WTC11 (cell line): Measurements from ENCODE around the gene RGS6. TPM values are rescaled to one million over a fixed set of nuclear protein-coding genes. Genes with fewer than 3 reads are reported as not detected.

Experiments used
- ATAC-seq: fragments of 200-7000 bp; cut with Tn5 transposase; 2 replicates; pipeline ENCODE4 v1.10.0; 2021; ENCODE audit warnings: mild to moderate bottlenecking, moderate library complexity
- CTCF ChIA-PET: fragments of 300-600 bp; sonication (Branson Sonifier 250); formaldehyde crosslinking; loops from one replicate; lab custom pipeline; 2021; ENCODE audit warnings: antibody characterized with exemption; lab: Charles Lee
- POLR2A ChIA-PET: fragments of 350-600 bp; sonication (Branson Sonifier 250); formaldehyde crosslinking; loops from one replicate; lab custom pipeline; 2021; ENCODE audit warnings: antibody characterized with exemption; lab: Charles Lee
- DNase-seq: peaks from one replicate; pipeline ENCODE4 v3.0.0; 2021; ENCODE audit warnings: low spot score
- H3K27ac Mint-ChIP-seq: 2 replicates; pipeline ENCODE4 v1.8.0; 2021; ENCODE audit warnings: mixed read lengths
- H3K27me3 Mint-ChIP-seq: 2 replicates; pipeline ENCODE4 v1.8.0; 2021; ENCODE audit warnings: low read depth, mild to moderate bottlenecking, moderate library complexity, mixed read lengths
- H3K36me3 Mint-ChIP-seq: 2 replicates; pipeline ENCODE4 v1.8.0; 2021; ENCODE audit warnings: mixed read lengths
- H3K4me1 Mint-ChIP-seq: 2 replicates; pipeline ENCODE4 v1.8.0; 2022; ENCODE audit warnings: mixed read lengths
- H3K4me3 Mint-ChIP-seq: 2 replicates; pipeline ENCODE4 v1.8.0; 2021; ENCODE audit warnings: mild to moderate bottlenecking, moderate library complexity, mixed read lengths
- H3K9me3 Mint-ChIP-seq: 2 replicates; pipeline ENCODE4 v1.8.0; 2021; ENCODE audit warnings: mixed read lengths
- ARID4B ChIP-seq: sonication (generic); formaldehyde crosslinking; IDR thresholded peaks from 2 replicates; pipeline ENCODE4 v1.8.0; 2023; ENCODE audit warnings: missing genetic modification reagents, mild to moderate bottlenecking, borderline replicate concordance
- ATF1 ChIP-seq: sonication (generic); formaldehyde crosslinking; IDR thresholded peaks from 2 replicates; pipeline ENCODE4 v1.8.1; 2023; ENCODE audit warnings: mild to moderate bottlenecking, moderate library complexity, missing genetic modification reagents
- ATF2 ChIP-seq: sonication (generic); formaldehyde crosslinking; IDR thresholded peaks from 2 replicates; pipeline ENCODE4 v1.8.1; 2022; ENCODE audit warnings: low read depth, missing genetic modification reagents, borderline replicate concordance
- FOXP1 ChIP-seq: sonication (generic); formaldehyde crosslinking; IDR thresholded peaks from 2 replicates; pipeline ENCODE4 v1.8.0; 2022; ENCODE audit warnings: missing genetic modification reagents, mild to moderate bottlenecking, moderate library complexity, borderline replicate concordance
- GTF2I ChIP-seq: fragments of 250-450 bp; sonication (Bioruptor Pico); conservative IDR thresholded peaks from 2 replicates; pipeline ENCODE4 v1.4.0; 2021; ENCODE audit warnings: mild to moderate bottlenecking
- JUN ChIP-seq: sonication (generic); formaldehyde crosslinking; IDR thresholded peaks from 2 replicates; pipeline ENCODE4 v1.8.0; 2023; ENCODE audit warnings: mild to moderate bottlenecking, missing genetic modification reagents
- NFE2L1 ChIP-seq: sonication (generic); formaldehyde crosslinking; IDR thresholded peaks from 2 replicates; pipeline ENCODE4 v1.8.1; 2023; ENCODE audit warnings: missing genetic modification reagents
- NR3C1 ChIP-seq: sonication (generic); formaldehyde crosslinking; conservative IDR thresholded peaks from 2 replicates; pipeline ENCODE4 v1.8.1; 2023; ENCODE audit warnings: low read depth, mild to moderate bottlenecking, missing genetic modification reagents
- RELA ChIP-seq: sonication (generic); formaldehyde crosslinking; IDR thresholded peaks from 2 replicates; pipeline ENCODE4 v1.8.1; 2022; ENCODE audit warnings: missing genetic modification reagents, mild to moderate bottlenecking, borderline replicate concordance
- SMAD3 ChIP-seq: sonication (generic); formaldehyde crosslinking; IDR thresholded peaks from 2 replicates; pipeline ENCODE4 v1.8.0; 2022; ENCODE audit warnings: missing genetic modification reagents, mild to moderate bottlenecking, borderline replicate concordance
- SOX15 ChIP-seq: fragments of 250-450 bp; sonication (Bioruptor Pico); IDR thresholded peaks from 2 replicates; pipeline ENCODE4 v1.9.0; 2021; ENCODE audit warnings: mild to moderate bottlenecking
- TP53 ChIP-seq: sonication (generic); formaldehyde crosslinking; IDR thresholded peaks from 2 replicates; pipeline ENCODE4 v1.8.1; 2023; ENCODE audit warnings: mild to moderate bottlenecking, missing genetic modification reagents
- ZMAT4 ChIP-seq: fragments of 250-450 bp; sonication (Bioruptor Pico); IDR thresholded peaks from 2 replicates; pipeline ENCODE4 v1.9.0; 2021; ENCODE audit warnings: mild to moderate bottlenecking
- ZNF396 ChIP-seq: fragments of 250-450 bp; sonication (Bioruptor Pico); IDR thresholded peaks from 2 replicates; pipeline ENCODE4 v1.8.0; 2021; ENCODE audit warnings: mild to moderate bottlenecking, moderate library complexity, borderline replicate concordance
- total RNA-seq: library from RNA; stranded (reverse); gene quantifications from 3 replicates; pipeline ENCODE4 v1.2.3, GENCODE V29; 2021
- TF ChIP-seq, protein P1 (sequence below): sonication (generic); formaldehyde crosslinking; IDR thresholded peaks from 2 replicates; pipeline ENCODE4 v1.8.1; 2023; ENCODE audit warnings: mild to moderate bottlenecking, moderate library complexity, missing genetic modification reagents
- TF ChIP-seq, protein P2 (sequence below): fragments of 250-450 bp; sonication (Bioruptor Pico); IDR thresholded peaks from 2 replicates; pipeline ENCODE4 v1.9.0; 2021; ENCODE audit warnings: mild to moderate bottlenecking, borderline replicate concordance
- TF ChIP-seq, protein P3 (sequence below): sonication (generic); formaldehyde crosslinking; IDR thresholded peaks from 2 replicates; pipeline ENCODE4 v1.8.0; 2022; ENCODE audit warnings: mild to moderate bottlenecking, missing genetic modification reagents
- TF ChIP-seq, protein P4 (sequence below): sonication (generic); formaldehyde crosslinking; IDR thresholded peaks from 2 replicates; pipeline ENCODE4 v1.8.1; 2023; ENCODE audit warnings: mild to moderate bottlenecking, missing genetic modification reagents, moderate library complexity

RGS6 gene
- total RNA-seq, 1 experiment from 2014 or later: 1.0 TPM

DNA sequence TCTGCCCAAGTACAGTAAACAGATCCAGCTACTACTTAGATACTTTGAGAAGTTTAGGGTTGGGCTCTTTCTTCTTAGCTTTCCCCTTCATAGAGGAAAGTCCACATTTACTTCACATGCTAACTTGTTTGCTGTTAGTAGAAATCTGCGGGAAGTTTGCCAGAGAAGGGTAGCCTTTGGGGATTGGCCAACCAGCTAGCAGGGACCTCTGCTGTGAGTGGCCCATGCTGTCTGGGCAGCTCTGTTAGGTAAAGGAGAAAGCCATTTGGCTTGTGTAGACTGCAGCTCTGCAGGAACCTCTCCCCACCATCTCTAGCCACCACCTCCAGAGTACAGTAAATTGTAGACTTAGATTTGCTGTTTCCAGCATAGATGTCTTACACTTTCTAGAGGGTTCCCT, 193.9 kb downstream of the RGS6 start:
- Mint-ChIP-seq H3K27ac (no peak overlapping the region), H3K36me3 (no peaks in the 10 kb centered on the region), H3K27me3 (no peaks in the 10 kb centered on the region), H3K4me3 (no peak overlapping the region), H3K4me1 (no peaks in the 10 kb centered on the region)
- POLR2A ChIA-PET: no interaction called here
- CTCF ChIA-PET: interaction anchor here (0.6 kb wide), 1 partner anchor 1967 kb away, joined by 3 read pairs; no protein-coding TSS in a partner anchor
- ATAC-seq (no peak), DNase-seq (no peak)
- TF ChIP-seq ZMAT4 (CRISPR knock-in tag) (no peak), ARID4B (no peak), NR3C1 (CRISPR knock-in tag) (no peak), TP53 (no peak), FOXP1 (CRISPR knock-in tag) (no peak), RELA (CRISPR knock-in tag) (no peak), GTF2I (CRISPR knock-in tag) (no peak)
- TF ChIP-seq, protein P1, sequence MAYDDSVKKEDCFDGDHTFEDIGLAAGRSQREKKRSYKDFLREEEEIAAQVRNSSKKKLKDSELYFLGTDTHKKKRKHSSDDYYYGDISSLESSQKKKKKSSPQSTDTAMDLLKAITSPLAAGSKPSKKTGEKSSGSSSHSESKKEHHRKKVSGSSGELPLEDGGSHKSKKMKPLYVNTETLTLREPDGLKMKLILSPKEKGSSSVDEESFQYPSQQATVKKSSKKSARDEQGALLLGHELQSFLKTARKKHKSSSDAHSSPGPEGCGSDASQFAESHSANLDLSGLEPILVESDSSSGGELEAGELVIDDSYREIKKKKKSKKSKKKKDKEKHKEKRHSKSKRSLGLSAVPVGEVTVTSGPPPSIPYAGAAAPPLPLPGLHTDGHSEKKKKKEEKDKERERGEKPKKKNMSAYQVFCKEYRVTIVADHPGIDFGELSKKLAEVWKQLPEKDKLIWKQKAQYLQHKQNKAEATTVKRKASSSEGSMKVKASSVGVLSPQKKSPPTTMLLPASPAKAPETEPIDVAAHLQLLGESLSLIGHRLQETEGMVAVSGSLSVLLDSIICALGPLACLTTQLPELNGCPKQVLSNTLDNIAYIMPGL (CRISPR knock-in tag): no peak
- TF ChIP-seq, all 79 proteins: peak for 0
- no peaks in the 10 kb centered on the region for H3K9me3 Mint-ChIP-seq

DNA sequence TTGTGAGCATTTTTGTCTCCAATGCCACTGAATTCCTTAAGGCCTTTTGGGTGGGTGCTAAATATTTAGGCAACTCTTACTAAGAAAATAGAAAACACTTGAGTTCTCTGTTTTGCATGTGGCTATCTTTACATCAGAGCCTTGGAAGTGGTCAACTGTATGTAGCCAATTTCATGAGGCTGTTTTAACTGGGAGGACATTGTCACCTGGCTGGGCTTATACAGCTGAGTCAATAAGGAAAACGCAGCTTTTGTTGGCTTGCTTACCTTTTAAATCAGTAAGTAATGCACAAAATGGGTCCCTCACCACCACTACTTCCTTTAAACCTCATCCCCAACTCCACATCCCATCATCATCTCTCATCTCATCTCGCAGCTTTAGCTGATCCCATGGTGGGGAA, 194.3 kb downstream of the RGS6 start:
- POLR2A ChIA-PET: no interaction called here
- Mint-ChIP-seq H3K9me3 (no peaks in the 10 kb centered on the region), H3K27ac (no peak overlapping the region), H3K36me3 (no peaks in the 10 kb centered on the region), H3K27me3 (no peaks in the 10 kb centered on the region), H3K4me3 (no peak overlapping the region), H3K4me1 (no peaks in the 10 kb centered on the region)
- ATAC-seq: no peak
- CTCF ChIA-PET: no interaction called here
- no peak for DNase-seq
- TF ChIP-seq, protein P2, sequence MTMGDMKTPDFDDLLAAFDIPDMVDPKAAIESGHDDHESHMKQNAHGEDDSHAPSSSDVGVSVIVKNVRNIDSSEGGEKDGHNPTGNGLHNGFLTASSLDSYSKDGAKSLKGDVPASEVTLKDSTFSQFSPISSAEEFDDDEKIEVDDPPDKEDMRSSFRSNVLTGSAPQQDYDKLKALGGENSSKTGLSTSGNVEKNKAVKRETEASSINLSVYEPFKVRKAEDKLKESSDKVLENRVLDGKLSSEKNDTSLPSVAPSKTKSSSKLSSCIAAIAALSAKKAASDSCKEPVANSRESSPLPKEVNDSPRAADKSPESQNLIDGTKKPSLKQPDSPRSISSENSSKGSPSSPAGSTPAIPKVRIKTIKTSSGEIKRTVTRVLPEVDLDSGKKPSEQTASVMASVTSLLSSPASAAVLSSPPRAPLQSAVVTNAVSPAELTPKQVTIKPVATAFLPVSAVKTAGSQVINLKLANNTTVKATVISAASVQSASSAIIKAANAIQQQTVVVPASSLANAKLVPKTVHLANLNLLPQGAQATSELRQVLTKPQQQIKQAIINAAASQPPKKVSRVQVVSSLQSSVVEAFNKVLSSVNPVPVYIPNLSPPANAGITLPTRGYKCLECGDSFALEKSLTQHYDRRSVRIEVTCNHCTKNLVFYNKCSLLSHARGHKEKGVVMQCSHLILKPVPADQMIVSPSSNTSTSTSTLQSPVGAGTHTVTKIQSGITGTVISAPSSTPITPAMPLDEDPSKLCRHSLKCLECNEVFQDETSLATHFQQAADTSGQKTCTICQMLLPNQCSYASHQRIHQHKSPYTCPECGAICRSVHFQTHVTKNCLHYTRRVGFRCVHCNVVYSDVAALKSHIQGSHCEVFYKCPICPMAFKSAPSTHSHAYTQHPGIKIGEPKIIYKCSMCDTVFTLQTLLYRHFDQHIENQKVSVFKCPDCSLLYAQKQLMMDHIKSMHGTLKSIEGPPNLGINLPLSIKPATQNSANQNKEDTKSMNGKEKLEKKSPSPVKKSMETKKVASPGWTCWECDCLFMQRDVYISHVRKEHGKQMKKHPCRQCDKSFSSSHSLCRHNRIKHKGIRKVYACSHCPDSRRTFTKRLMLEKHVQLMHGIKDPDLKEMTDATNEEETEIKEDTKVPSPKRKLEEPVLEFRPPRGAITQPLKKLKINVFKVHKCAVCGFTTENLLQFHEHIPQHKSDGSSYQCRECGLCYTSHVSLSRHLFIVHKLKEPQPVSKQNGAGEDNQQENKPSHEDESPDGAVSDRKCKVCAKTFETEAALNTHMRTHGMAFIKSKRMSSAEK (CRISPR knock-in tag): no peak
- TF ChIP-seq GTF2I (CRISPR knock-in tag) (no peak), ATF1 (CRISPR knock-in tag) (no peak), ZNF396 (CRISPR knock-in tag) (no peak), JUN (CRISPR knock-in tag) (no peak), NFE2L1 (CRISPR knock-in tag) (no peak), SOX15 (CRISPR knock-in tag) (no peak), SMAD3 (CRISPR knock-in tag) (no peak), ATF2 (CRISPR knock-in tag) (no peak)
- TF ChIP-seq, protein P3, sequence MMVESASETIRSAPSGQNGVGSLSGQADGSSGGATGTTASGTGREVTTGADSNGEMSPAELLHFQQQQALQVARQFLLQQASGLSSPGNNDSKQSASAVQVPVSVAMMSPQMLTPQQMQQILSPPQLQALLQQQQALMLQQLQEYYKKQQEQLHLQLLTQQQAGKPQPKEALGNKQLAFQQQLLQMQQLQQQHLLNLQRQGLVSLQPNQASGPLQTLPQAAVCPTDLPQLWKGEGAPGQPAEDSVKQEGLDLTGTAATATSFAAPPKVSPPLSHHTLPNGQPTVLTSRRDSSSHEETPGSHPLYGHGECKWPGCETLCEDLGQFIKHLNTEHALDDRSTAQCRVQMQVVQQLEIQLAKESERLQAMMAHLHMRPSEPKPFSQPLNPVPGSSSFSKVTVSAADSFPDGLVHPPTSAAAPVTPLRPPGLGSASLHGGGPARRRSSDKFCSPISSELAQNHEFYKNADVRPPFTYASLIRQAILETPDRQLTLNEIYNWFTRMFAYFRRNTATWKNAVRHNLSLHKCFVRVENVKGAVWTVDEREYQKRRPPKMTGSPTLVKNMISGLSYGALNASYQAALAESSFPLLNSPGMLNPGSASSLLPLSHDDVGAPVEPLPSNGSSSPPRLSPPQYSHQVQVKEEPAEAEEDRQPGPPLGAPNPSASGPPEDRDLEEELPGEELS (CRISPR knock-in tag): no peak
- TF ChIP-seq, protein P1 (CRISPR knock-in tag): no peak
- TF ChIP-seq, protein P4, sequence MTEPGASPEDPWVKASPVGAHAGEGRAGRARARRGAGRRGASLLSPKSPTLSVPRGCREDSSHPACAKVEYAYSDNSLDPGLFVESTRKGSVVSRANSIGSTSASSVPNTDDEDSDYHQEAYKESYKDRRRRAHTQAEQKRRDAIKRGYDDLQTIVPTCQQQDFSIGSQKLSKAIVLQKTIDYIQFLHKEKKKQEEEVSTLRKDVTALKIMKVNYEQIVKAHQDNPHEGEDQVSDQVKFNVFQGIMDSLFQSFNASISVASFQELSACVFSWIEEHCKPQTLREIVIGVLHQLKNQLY (CRISPR knock-in tag): no peak
